ENCODE data around the gene MORN5.

MORN5 gene

DNA sequence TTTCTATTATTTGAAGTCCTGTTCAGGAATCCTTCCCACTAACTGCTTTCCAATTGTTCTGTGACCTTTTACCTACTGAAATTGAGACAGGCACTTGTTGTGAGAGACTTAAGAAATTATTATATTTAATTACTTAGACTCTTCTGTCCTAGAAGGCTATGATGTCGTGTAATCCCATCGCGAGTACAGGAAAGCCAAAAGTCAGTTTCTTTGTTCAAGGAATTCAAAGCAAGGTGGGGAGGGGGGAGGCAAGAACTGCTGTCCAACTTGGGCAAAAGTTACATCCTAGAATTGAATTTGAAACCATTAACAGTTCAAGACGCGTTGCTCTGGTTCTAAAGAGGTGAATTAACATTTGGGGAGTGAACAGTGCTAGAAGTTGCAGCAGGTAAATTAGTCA is 18.0 kb upstream of the MORN5 start:
- in situ Hi-C loops (cut with HindIII; ENCODE audit: low sequenced_read_pairs) = no loop called here

DNA sequence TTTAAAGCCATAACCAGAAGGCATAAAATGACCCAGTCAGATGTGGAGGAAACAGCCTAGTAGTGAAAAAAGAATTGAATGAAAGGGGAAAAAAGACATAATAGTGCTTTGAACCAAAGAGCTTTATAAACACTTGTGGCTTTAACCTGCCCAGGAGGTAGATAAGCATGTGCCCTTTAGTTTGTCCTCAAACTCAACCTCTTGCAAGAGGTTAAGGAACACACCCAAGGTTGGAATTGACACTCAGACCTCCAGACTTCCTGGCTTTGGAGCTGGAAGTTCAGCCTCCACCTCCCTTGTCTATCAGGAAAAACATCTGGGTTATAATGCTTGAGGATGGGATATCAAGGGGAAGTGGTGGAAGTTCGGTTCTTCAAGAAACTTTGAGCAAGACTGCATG is 16.4 kb upstream of the MORN5 start:
- in situ Hi-C loops (cut with HindIII; ENCODE audit: low sequenced_read_pairs) = no loop called here

DNA sequence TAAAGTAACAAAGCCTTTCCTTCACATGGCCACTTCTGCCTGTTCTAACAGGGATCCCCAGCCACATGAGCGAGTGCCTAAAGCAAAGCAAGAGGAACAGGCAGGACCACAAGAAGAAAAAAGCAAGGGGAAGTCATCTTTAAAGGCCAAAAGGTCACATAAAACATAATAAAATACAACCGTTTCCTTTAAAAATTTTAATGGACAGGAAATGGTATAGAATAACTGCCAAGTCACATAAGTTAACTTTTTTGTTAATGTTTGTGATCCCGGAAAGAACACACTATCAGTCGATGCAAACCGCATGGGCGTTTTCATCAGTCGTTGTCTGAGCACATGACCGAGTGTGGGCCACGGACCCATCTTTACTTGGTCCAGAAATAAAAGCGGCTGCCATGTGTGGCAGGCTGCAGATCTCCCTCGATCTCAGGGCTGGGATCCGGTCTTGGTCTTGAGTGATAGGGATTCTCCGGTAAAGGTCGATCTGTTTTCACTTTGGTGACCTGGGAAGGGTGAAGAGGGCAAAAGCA is 15.8 kb upstream of the MORN5 start:
- in situ Hi-C loops (cut with HindIII; ENCODE audit: low sequenced_read_pairs) = no loop called here

DNA sequence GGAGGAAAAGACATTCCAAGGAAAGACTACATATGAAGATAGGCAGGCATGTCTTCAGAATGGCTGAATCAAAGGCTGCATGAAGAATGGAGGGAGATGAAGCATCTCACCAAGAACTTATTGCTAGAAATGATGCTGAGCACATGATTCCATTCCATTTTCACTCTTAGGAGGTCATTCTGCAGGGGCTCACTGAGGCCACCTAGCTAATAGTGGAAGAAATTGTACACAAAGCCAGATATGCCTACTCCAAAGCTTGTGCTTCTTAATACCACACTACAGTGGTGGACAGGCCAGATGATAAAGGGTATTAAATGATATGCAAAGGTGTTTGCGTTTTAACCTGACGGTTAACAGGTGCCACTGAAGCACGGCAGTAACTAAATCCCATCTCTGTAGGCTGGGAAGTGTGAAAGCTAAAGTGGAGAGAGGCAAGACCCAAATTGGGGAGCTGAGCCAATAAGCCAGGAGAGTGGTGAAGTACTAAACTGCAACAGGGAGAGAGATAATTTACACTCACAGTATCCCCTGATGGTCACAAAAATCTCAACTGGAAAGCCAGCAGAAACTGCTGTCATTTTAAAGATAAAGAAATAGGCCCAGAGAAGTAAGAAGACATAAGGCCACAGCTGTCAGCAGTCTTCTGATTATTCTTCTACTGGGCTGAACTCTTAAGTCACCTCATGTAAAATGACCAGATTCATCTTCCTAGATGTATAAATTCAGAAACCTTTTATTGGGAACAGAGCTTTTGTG is 14.7 kb upstream of the MORN5 start:
- in situ Hi-C loops (cut with HindIII; ENCODE audit: low sequenced_read_pairs) = no loop called here

DNA sequence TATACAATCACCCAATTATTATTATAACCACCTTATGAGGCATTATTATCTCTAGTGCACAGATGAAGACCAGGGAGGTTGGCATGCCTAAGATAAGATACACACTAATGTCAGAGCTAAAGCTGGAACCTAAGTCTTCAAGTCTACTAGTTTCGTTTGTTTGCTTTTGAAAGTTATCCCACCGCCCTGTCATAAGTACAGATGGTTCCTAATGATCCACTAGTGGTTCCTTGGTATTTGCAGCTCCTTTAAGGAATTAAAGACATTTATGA is 14.2 kb upstream of the MORN5 start:
- in situ Hi-C loops (cut with HindIII; ENCODE audit: low sequenced_read_pairs) = no loop called here

DNA sequence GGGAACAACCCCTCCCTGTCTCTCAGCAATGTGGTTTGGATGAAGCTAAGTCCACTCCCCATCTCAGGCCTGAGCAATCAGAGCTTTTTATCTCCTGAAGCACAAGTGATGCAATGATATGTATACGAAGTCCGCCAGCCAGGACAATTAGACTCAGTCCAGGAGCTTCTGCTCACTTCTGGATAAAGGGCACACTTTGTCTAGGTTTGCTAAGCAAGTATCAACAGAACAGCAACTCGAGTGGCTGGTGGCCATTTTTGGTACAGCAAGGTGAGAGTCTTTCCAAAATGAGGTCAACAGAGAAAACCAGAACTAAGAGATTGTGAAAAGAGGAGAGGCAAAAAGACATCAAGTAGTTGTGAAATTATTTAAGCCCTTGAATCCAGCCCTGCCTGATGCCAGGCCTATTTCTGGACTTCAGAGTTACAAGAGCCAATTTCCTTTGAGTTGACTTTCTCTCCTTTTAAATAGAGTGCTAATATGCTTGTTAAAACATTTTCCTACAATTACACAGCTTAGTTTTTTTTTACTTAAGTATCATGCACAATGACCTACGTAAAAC is 8.4 kb upstream of the MORN5 start:
- in situ Hi-C loops (cut with HindIII; ENCODE audit: low sequenced_read_pairs) = loop anchor here (5.0 kb wide), 2 partner anchors 41 to 191 kb away; no protein-coding TSS in a partner anchor

DNA sequence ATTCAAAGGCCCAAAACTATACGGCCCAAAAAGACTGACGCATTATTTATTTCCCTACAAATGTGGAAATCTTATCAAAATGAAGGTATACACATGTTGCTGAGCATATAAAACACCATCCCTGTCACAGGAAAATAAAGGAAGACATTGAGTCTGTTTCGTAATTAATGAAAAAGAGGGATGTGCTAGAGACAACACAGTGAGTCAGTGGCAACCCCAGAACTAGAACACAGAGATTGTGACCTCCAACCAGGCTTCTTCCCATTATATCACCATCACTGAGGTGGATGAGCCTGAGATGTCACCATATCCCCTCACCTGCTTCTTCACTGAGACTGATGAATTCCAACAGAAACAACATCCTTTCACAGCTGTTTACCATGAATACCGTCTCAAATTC is 3.9 kb upstream of the MORN5 start:
- in situ Hi-C loops (cut with HindIII; ENCODE audit: low sequenced_read_pairs) = no loop called here

DNA sequence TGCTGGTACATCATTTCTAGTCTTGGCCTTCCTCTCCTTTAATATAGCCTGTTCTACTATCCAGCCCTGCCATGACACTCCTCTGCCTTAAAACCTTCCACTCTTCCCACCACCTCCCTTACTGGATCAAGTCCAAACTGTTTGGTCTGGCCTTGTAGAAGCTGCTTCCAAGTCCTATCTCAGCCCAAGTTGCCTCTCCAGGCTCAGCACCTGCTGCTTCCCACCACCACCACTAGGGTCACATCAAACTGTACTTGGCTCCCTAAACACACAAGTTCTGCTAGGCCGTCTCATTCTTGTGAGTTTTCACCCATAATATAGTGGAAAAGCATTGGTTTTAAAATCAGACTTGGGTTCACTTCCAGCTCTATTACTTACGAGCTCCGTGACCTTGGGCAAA is 1.5 kb upstream of the MORN5 start:
- in situ Hi-C loops (cut with HindIII; ENCODE audit: low sequenced_read_pairs) = no loop called here

DNA sequence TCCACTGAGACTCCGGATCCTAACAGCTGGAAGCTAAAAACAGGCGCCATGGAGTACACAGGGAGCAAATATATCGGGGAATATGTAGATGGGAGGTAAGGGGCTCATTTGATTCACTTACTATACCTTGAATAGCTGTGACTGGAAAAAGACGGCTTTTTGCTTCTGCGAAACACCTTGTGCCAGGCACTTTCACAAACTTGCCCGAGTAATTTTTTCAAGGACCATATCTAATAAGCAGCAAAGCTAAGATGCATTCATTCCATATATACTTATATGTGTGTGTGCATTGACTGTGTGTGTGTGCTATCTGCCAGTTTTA is 178 bp downstream of the MORN5 start:
- in situ Hi-C loops (cut with HindIII; ENCODE audit: low sequenced_read_pairs) = no loop called here

DNA sequence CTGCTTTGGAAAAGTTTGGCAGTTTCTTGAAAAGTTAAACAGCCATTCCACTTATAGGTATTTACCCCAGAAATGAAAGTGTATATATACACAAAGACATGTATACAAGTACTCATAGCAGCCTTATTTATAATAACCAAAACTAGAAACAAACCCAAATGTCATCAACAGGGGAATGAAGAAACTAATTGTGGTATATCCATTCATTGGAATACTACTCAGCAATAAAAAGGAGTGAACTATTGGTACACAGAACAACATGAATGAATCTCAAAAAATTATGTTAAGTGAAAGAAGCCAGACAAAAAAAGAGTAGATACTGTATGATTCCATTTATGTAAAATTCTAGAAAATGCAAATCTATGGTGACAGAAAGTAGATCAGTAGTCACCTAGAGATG is 2.7 kb downstream of the MORN5 start:
- in situ Hi-C loops (cut with HindIII; ENCODE audit: low sequenced_read_pairs) = no loop called here

DNA sequence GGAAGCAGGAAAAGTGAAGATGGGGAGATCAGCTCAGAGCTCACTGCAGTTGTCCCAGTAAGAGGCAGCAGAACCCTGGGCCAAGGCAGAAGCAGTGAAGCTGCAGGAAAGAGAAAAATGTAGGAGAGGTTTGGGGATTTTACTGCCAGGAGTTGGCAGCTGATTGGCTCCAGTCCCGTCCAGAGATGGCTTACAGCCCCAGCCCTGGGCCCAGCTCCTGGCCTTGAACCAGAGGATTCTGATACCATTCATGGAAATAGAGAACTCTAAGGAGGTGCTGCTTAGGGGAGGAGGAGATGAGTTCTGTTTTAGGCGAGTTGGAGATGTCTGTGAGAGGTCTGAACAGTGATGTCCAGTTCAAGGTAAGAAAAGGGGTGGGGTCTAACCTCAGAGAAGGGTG is 4.6 kb downstream of the MORN5 start:
- in situ Hi-C loops (cut with HindIII; ENCODE audit: low sequenced_read_pairs) = no loop called here

DNA sequence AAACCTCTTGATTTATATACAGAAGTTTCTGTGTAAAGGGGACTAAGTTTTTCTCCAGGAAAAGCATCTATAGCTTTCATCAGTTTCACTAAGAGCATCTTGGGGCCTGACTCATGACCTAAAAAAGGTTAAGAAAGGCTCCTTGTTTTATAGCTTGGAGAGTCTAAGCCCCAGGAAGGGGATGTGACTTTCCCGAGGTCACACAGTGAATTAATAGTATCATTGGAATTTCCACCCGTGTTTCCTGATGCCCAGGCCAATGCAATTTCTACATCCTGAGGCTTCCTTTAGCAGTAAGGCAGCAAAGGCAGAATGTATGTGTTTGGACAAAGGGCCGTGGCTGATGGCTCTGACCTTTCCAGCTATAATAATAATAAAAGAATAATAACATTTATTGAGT is 8.6 kb downstream of the MORN5 start:
- in situ Hi-C loops (cut with HindIII; ENCODE audit: low sequenced_read_pairs) = no loop called here

DNA sequence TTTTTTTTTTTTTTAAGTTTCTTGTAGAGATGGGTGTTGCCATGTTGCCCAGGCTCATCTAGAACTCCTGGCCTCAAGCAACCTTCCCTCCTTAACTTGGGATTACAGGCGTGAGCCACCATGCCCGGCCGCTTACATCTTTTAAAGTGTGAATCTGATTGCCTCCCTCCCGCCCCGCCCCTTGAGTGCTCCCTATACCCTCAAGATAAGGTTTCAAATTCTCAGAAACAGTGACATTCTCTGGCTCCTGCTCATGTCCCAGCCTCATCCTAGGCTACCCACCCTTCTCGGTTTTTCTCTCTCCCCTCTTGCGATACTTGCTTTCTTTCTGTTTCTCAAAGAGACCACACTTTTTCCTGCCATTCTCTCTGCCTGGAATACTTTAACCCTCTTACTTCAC is 12.4 kb downstream of the MORN5 start:
- in situ Hi-C loops (cut with HindIII; ENCODE audit: low sequenced_read_pairs) = no loop called here

DNA sequence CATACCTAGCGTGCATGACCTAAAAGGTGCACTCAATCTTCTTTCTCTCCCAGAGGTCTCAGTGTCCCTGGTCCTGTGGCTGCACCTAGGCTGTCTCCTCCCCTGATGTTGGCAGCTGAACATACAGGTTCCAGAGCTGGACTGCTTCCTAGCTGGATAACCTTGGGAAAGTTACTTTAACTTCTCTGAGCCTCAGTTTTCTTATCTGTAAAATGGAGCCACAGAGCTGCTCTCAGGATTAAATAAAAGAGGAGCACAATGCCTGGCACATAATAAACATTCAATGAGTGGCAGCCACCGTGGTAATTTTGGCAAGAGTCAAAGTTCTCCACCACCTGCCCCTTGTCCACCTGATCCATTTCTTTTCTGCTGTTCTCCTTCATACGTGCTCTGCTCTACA is 14.0 kb downstream of the MORN5 start:
- in situ Hi-C loops (cut with HindIII; ENCODE audit: low sequenced_read_pairs) = no loop called here

DNA sequence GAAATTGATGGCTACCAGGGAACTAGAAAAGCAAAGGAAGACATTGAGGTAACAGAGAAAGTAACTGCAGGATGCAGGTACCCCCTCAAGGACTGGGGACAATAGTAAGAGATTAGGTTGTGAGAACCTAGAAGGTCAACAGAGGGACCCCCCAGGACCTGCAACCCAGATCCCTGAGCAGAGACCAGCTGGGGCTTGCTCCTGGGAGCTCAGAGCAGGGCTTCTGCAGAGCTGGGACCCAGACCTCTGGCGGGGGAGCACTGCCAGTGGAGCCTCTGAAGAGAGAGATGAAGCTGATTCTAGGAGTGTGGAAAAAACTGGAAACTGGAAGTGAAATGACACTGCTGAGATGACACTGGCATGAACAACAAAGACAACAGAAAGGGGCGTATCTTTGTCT is 17.2 kb downstream of the MORN5 start:
- in situ Hi-C loops (cut with HindIII; ENCODE audit: low sequenced_read_pairs) = no loop called here

DNA sequence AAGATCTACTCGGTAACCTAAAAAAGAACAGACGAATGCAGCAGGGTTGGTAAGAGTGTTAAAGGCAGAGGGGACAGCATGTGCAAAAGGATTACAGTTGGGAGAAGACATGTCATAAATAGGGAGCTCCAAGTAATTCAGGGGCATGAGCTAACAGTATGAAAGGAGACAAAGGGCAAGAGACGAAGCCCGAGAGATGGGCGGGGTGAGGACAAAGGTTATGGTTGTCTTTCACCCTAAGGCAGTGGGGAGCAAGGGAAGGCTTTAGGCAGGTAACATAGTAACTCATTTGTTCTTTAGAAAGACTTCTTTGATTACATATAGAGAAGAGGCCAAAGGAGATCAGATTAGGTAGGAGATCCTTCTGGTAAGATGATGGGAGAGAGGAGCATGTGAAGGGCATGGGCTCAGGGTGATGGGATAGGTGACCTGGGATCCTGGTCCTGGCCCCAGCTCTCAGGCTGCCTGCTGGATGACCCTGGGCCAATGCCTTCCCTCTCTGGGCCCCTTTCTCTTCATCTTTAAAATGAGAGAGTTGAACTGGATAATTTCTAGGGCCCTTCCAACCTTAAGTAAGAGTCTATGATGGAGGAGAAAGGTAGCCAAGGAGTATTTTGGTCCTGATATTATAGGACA is 19.5 kb downstream of the MORN5 start:
- in situ Hi-C loops (cut with HindIII; ENCODE audit: low sequenced_read_pairs) = no loop called here

DNA sequence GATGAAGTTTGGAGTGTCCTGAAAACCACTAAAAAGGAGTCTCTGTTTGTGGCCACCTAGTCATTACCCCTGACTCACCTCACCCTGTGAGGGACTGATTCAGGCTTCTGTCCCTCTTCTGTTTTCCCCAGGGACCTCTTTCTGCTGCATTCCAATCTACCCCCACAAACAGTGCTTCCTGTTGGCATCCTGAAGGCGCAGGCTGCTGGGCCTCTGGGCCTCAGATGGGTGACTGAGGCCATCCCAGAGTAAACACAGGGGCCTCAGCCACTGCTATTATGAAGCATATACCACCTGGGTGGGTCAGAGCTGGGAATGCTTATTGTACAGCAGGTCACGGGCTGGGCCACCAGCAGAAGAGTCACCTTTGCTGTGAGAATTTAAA is 20.0 kb downstream of the MORN5 start:
- in situ Hi-C loops (cut with HindIII; ENCODE audit: low sequenced_read_pairs) = no loop called here

DNA sequence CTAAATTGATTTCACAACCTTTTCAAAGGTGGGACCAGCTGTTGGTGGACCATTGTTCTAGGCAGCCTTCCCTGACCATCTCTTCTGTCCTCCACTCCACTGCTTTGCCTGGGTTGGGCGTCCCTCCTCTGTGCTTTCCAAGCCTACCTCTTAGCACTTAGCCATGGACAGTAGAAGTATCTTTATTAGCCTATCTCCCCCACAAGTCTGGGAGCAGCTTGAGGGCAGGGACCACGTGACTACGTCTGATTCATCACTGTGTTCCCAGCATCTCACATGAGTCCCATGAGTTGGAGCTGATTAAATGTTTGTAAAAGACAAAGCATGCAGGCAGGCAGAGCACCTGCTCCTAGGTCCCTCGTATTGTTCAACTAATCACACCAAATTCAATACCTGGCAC is 20.9 kb downstream of the MORN5 start:
- in situ Hi-C loops (cut with HindIII; ENCODE audit: low sequenced_read_pairs) = no loop called here

DNA sequence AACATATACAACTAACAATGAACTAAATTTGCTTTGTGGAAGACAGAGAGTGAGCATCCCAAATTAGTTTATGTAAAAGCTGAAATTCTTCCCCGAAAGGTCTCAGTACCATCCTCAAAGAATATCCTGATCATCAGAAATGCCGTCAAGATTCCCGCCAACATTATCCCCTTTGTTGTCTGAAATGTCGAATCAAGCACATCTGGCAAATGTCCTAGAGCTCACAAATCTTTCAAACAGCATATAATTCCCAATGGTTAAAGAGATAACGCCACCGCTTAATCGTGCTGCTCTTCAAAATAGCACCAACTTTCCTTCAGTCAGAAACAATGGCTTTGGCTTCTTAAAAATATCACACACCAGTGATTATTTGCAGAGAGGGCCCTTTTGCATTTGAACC is 23.8 kb downstream of the MORN5 start:
- in situ Hi-C loops (cut with HindIII; ENCODE audit: low sequenced_read_pairs) = no loop called here

DNA sequence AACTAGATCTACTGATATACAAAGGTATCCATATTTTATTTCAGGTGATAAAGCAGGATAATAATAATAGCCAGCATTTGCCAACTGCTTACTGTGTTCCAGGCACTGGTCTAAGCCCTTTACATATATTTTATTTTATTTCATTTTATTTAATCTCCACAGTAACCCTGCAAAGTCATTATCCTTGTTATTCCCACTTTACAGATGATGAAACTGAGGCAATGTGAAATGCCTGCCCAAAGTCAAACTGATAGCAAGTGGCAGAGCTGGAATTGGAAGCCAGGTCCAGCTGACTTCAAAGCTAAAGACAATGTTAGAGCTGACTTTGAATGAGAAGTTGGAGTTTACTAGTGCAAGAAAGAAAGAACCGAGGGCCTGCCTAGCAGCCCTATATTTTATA is 24.8 kb downstream of the MORN5 start:
- in situ Hi-C loops (cut with HindIII; ENCODE audit: low sequenced_read_pairs) = no loop called here

DNA sequence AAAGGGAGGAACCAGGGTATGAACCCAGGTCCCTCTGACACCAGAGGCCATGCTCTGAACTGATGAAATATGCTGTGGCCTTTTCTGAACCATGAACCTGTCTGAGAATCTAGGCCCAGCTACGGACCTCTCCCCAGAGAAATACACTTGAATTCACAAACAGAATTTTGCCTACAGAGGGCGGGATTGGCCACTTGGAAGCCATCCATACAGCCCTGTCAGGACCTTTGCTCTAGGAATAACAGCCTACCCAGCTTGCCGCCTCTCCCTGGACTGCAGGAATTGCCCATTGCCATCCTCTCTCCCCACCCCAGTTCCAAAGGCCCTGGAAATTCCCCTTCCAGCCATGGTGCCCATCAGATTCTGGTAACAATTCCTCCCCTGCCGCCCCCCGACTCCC is 26.6 kb downstream of the MORN5 start:
- in situ Hi-C loops (cut with HindIII; ENCODE audit: low sequenced_read_pairs) = no loop called here

DNA sequence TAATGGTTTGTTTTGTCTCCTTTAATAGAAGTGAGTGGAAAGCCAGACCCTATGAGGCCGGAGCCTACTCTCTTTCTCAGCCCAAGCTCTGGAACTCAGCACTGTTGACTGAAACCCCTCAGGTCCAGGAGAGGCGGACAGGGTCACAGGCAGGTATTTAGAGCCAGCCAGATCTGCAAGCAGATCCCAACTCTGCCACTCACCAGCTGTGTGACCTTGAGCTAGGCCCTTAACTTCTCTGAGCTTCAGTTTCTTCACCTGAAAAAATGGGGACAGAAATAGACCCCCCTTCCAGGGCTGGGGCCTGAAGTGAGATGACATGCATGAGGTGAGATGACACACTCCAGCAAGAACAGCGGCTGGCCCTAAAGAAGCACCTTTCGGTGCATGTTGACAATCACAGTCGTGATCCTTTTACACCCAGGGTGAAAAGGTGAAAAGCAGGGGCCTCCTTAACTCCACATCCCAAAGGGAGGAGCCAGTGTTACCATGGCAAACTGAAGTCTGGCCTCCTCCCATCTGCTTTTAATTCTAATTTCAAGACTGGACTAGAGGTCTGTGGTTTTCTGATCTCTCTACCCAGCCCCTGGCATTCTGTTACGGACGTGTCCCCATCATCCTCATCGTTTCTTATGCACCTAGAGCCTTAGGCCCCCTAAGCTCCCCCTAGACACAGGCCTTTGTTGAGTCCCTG is 27.2 kb downstream of the MORN5 start:
- in situ Hi-C loops (cut with HindIII; ENCODE audit: low sequenced_read_pairs) = no loop called here

Data from endothelial cell of hepatic sinusoid (primary cell).